ENCODE data around the gene NATD1. TPM values are rescaled to one million over a fixed set of nuclear protein-coding genes. Genes with fewer than 3 reads are reported as not detected.

The NATD1 gene
- total and polyA plus RNA-seq, 10 of the 15 experiments (the other 5 are each of a cell fraction or from before 2014, with no cell fraction given), result 0.02 to 0.33 (median 0.15) TPM

GRCh38 chr17:21242026-21242697 lies 11.0 kb downstream of the NATD1 start:
- intact Hi-C loops (cut with micrococcal nuclease; ENCODE audit: unreplicated experiment), result no loop called here

More at GRCh38 chr17:21242026-21242697, 11.0 kb downstream of the NATD1 start:
- Histone ChIP-seq H3K4me2 (ENCODE audit: control insufficient read depth, insufficient read depth) (no peak overlapping the region), H3K4me1 (ENCODE audit: control insufficient read depth, insufficient read depth, low read length) (no peaks in the 10 kb centered on the region), H3K36me3 (ENCODE audit: control insufficient read depth in 2 of 2, insufficient read depth in 2 of 2, low read length in 1 of 2) (no peaks in the 10 kb centered on the region), H3K9me3 (replicated peaks; ENCODE audit: control insufficient read depth, insufficient read depth, low read length) (no peaks in the 10 kb centered on the region), H3K27ac (ENCODE audit: control insufficient read depth, insufficient read depth) (no peak overlapping the region), H3K9ac (ENCODE audit: control insufficient read depth, insufficient read depth, low read length) (no peak overlapping the region), H3K27me3 (replicated peaks in 1 of 2; ENCODE audit: control insufficient read depth in 2 of 2, insufficient read depth in 2 of 2, low read length in 1 of 2) (no peaks in the 10 kb centered on the region), H3K79me2 (ENCODE audit: control insufficient read depth, insufficient read depth, low read length) (no peaks in the 10 kb centered on the region), H3K4me3 (no peak overlapping the region), H4K20me1 (ENCODE audit: control insufficient read depth, insufficient read depth) (no peaks in the 10 kb centered on the region), H2AFZ (ENCODE audit: control insufficient read depth, low read depth, low read length) (no peak overlapping the region)
- TF ChIP-seq BMI1 (IDR thresholded peaks at IDR 0.05; ENCODE audit: borderline replicate concordance) (no peak), ZNF274 (IDR thresholded peaks at IDR 0.05; ENCODE audit: insufficient read depth, insufficient read length) (no peak), IRF5 (IDR thresholded peaks at IDR 0.05; ENCODE audit: borderline replicate concordance) (no peak), HDAC2 (IDR thresholded peaks at IDR 0.05) (no peak), NFXL1 (IDR thresholded peaks at IDR 0.05; ENCODE audit: borderline replicate concordance) (no peak), CREM (IDR thresholded peaks at IDR 0.05; ENCODE audit: low read depth) (no peak), SMAD5 (IDR thresholded peaks at IDR 0.05; ENCODE audit: low read depth) (no peak), RAD51 (IDR thresholded peaks at IDR 0.05) (no peak), TCF7 (IDR thresholded peaks at IDR 0.05; ENCODE audit: borderline replicate concordance) (no peak), MTA3 (IDR thresholded peaks at IDR 0.05; ENCODE audit: borderline replicate concordance, low read length) (no peak), JUNB (IDR thresholded peaks at IDR 0.05) (no peak), RUNX3 (IDR thresholded peaks at IDR 0.05; ENCODE audit: low read length) (no peak), NFYB (IDR thresholded peaks at IDR 0.05; ENCODE audit: insufficient read depth, low read depth, low read length) (no peak), YY1 (IDR thresholded peaks at IDR 0.05; ENCODE audit: low read depth, low read length) (no peak)
- TF ChIP-seq, protein P1, sequence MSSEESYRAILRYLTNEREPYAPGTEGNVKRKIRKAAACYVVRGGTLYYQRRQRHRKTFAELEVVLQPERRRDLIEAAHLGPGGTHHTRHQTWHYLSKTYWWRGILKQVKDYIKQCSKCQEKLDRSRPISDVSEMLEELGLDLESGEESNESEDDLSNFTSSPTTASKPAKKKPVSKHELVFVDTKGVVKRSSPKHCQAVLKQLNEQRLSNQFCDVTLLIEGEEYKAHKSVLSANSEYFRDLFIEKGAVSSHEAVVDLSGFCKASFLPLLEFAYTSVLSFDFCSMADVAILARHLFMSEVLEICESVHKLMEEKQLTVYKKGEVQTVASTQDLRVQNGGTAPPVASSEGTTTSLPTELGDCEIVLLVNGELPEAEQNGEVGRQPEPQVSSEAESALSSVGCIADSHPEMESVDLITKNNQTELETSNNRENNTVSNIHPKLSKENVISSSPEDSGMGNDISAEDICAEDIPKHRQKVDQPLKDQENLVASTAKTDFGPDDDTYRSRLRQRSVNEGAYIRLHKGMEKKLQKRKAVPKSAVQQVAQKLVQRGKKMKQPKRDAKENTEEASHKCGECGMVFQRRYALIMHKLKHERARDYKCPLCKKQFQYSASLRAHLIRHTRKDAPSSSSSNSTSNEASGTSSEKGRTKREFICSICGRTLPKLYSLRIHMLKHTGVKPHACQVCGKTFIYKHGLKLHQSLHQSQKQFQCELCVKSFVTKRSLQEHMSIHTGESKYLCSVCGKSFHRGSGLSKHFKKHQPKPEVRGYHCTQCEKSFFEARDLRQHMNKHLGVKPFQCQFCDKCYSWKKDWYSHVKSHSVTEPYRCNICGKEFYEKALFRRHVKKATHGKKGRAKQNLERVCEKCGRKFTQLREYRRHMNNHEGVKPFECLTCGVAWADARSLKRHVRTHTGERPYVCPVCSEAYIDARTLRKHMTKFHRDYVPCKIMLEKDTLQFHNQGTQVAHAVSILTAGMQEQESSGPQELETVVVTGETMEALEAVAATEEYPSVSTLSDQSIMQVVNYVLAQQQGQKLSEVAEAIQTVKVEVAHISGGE (CRISPR knock-in tag; IDR thresholded peaks at IDR 0.05), result no peak
- RAD21 ChIA-PET (ENCODE audit: unreplicated experiment), result no interaction called here
- 25% methylated on average over 11 of the region's 11 CpGs for WGBS (ENCODE audit: insufficient coverage, insufficient replicate concordance, low lambda C conversion rate, missing lambda C conversion rate)
- FAIRE-seq (no peak), ATAC-seq (no peak), DNase-seq (ENCODE audit: low read depth, low spot score) (no peak)
- CTCF ChIA-PET, result no interaction called here
- in situ Hi-C loops (cut with MboI), result no loop called here
- BruUV-seq (replicated peaks), result no TSS peak
- POLR2A ChIA-PET, result no interaction called here
- SMC1A ChIA-PET (ENCODE audit: uncharacterized antibody, unreplicated experiment), result no interaction called here
